ENCODE data around the gene TSKU. TPM values are rescaled to one million over a fixed set of nuclear protein-coding genes. Genes with fewer than 3 reads are reported as not detected.

The TSKU gene
- total RNA-seq, 1 donor from 2014 or later, result 7.1 TPM

DNA sequence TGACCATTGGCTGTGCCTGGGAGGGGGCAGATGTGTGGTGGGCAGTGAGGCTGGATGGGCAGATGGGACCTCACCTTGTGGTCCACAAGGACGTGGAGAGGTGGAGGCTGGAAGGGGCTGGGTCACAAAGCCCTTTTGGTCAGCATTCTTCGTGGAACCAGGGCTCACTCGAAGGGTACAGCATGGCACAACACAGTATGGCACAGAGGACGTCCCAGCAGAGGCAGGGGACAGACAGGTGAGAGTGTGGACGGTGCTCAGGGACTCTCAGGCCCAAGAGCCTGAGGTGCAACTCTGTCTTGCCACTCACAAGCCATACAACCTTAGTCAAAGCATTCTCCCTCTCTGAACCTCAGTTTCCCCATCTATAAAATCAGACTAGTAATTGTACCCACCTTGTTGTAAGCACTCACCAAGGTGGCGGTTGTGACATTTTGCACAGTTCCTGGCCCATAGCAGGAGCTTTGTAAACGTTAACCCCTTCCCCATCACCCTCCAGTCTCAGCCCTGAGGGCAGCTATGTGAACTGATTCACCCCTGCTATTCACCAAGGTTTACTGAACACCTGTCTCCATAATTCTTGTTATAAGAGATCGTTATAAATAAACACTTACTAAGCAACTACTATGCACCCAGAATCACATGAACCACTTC, 11.6 kb upstream of the TSKU start:
- Histone ChIP-seq H3K9ac (no peak overlapping the region), H3K4me2 (peak overlapping the region; percentile 12), H2AFZ (replicated peaks) (no peak overlapping the region), H3K79me2 (ENCODE audit: low read depth) (no peaks in the 10 kb centered on the region), H3K9me3 (ENCODE audit: low read depth) (peaks cover 17% of the 10 kb centered on the region), H4K20me1 (ENCODE audit: low read depth) (no peaks in the 10 kb centered on the region), H3K27me3 (no peaks in the 10 kb centered on the region), H3K36me3 (peaks cover 6% of the 10 kb centered on the region), H3F3A (ENCODE audit: low read depth) (peaks cover 23% of the 10 kb centered on the region), H3K27ac (peak overlapping the region; percentile 42), H3K4me3 (no peak overlapping the region), H3K4me1 (peaks cover 41% of the 10 kb centered on the region)
- TF ChIP-seq, protein P1, sequence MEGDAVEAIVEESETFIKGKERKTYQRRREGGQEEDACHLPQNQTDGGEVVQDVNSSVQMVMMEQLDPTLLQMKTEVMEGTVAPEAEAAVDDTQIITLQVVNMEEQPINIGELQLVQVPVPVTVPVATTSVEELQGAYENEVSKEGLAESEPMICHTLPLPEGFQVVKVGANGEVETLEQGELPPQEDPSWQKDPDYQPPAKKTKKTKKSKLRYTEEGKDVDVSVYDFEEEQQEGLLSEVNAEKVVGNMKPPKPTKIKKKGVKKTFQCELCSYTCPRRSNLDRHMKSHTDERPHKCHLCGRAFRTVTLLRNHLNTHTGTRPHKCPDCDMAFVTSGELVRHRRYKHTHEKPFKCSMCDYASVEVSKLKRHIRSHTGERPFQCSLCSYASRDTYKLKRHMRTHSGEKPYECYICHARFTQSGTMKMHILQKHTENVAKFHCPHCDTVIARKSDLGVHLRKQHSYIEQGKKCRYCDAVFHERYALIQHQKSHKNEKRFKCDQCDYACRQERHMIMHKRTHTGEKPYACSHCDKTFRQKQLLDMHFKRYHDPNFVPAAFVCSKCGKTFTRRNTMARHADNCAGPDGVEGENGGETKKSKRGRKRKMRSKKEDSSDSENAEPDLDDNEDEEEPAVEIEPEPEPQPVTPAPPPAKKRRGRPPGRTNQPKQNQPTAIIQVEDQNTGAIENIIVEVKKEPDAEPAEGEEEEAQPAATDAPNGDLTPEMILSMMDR (IDR thresholded peaks at IDR 0.05), result no peak
- TF ChIP-seq EZH2phosphoT487 (IDR thresholded peaks at IDR 0.05) (no peak), EZH2 (IDR thresholded peaks at IDR 0.05) (no peak)
- peak overlapping the region; percentile 83 for H3K27ac Mint-ChIP-seq
- H3K27me3 Mint-ChIP-seq (ENCODE audit: insufficient read depth, low read depth), result peaks cover 12% of the 10 kb centered on the region
- H3K4me3 Mint-ChIP-seq, result no peak overlapping the region
- peaks cover 54% of the 10 kb centered on the region for H3K4me1 Mint-ChIP-seq
- no peak for DNase-seq (ENCODE audit: low spot score)
- peaks cover 11% of the 10 kb centered on the region for H3K9me3 Mint-ChIP-seq
- H3K36me3 Mint-ChIP-seq, result peaks cover 2% of the 10 kb centered on the region

DNA sequence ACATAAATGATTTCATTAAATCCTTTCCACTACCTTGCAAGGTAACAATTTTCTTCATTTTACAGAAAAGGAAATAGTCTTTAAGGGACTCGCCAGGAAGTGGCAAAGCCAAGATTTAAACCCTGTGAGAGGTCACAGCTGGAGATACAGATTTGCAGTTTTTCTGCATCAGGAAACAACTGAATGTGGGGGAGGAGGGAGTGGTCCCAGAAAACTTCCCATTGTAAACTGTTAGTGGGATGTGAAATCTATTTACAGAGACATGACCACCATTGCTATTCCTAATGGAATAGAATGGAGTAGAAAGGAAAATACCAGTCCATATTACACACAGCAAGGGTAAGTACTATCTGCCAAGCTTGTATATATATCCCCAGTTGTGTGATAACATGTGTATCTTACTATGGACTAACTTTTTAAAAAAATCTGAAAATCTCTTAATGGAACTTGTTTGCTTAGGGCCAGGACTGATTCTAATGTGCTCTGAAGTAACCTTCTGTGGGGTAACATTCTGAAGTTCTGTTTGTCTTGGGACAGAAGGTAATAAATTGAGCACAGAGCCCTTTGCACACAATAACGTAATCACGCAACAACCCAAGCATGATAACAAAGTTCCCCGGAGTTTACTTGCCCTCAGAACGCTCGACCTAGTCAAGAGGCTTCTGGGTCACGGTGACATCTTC, 10.9 kb upstream of the TSKU start:
- Histone ChIP-seq H3K4me1 (peaks cover 40% of the 10 kb centered on the region), H4K20me1 (ENCODE audit: low read depth) (no peaks in the 10 kb centered on the region), H3K36me3 (peaks cover 6% of the 10 kb centered on the region), H3K4me3 (no peak overlapping the region), H3K9me3 (ENCODE audit: low read depth) (peaks cover 22% of the 10 kb centered on the region), H3K27ac (no peak overlapping the region), H2AFZ (replicated peaks) (no peak overlapping the region), H3K4me2 (peak overlapping the region; percentile 12), H3K27me3 (no peaks in the 10 kb centered on the region), H3K79me2 (ENCODE audit: low read depth) (no peaks in the 10 kb centered on the region), H3F3A (ENCODE audit: low read depth) (peaks cover 23% of the 10 kb centered on the region), H3K9ac (no peak overlapping the region)
- Mint-ChIP-seq H3K4me3 (no peak overlapping the region), H3K36me3 (peaks cover 5% of the 10 kb centered on the region), H3K4me1 (peaks cover 48% of the 10 kb centered on the region), H3K27ac (peak overlapping the region; percentile 22), H3K27me3 (ENCODE audit: insufficient read depth, low read depth) (peaks cover 12% of the 10 kb centered on the region), H3K9me3 (peaks cover 18% of the 10 kb centered on the region)
- no peak for DNase-seq (ENCODE audit: low spot score)
- TF ChIP-seq EZH2 (IDR thresholded peaks at IDR 0.05) (no peak), EZH2phosphoT487 (IDR thresholded peaks at IDR 0.05) (no peak)
- TF ChIP-seq, protein P1 (IDR thresholded peaks at IDR 0.05), result no peak

DNA sequence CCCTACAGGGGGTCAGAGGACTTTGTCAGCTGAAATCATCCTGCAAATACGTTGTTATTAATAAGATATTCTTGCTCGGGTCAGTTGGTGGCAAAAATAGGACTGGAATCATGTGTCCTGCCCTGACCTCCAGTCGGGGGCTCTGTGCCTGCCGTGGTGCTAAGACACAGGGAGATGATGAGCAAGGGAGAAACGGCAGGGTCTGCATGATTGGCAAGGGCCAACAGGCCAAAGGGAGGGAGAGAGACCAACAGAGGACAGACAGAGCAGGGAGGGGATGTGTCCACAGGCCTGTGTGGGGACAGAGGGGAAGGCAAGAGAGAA, 10.4 kb upstream of the TSKU start:
- Histone ChIP-seq H4K20me1 (ENCODE audit: low read depth) (no peaks in the 10 kb centered on the region), H3K27me3 (no peaks in the 10 kb centered on the region), H3K79me2 (ENCODE audit: low read depth) (no peaks in the 10 kb centered on the region), H3K9ac (no peak overlapping the region), H3F3A (ENCODE audit: low read depth) (peaks cover 23% of the 10 kb centered on the region), H2AFZ (replicated peaks) (no peak overlapping the region), H3K27ac (no peak overlapping the region), H3K9me3 (ENCODE audit: low read depth) (peaks cover 26% of the 10 kb centered on the region), H3K4me2 (no peak overlapping the region), H3K4me3 (no peak overlapping the region), H3K4me1 (peaks cover 35% of the 10 kb centered on the region), H3K36me3 (peaks cover 6% of the 10 kb centered on the region)
- Mint-ChIP-seq H3K27me3 (ENCODE audit: insufficient read depth, low read depth) (peaks cover 12% of the 10 kb centered on the region), H3K27ac (peak overlapping the region; percentile 84), H3K4me1 (peaks cover 43% of the 10 kb centered on the region), H3K4me3 (no peak overlapping the region), H3K36me3 (peaks cover 5% of the 10 kb centered on the region), H3K9me3 (peaks cover 21% of the 10 kb centered on the region)
- no peak for DNase-seq (ENCODE audit: low spot score)
- TF ChIP-seq EZH2phosphoT487 (IDR thresholded peaks at IDR 0.05) (no peak), EZH2 (IDR thresholded peaks at IDR 0.05) (no peak)
- TF ChIP-seq, protein P1 (IDR thresholded peaks at IDR 0.05), result no peak
